ENCODE data around the gene KIAA1671. TPM values are rescaled to one million over a fixed set of nuclear protein-coding genes. Genes with fewer than 3 reads are reported as not detected.
"Not testable (repeated sequence)": the region's sequence is repeated elsewhere in the genome, so short reads cannot be mapped to it uniquely, and the experiment has no call there.

The KIAA1671 gene
- total RNA-seq, 1 donor from 2014 or later = 28.5 TPM

- peak; percentile 65 for DNase-seq (ENCODE audit: low spot score)
- Mint-ChIP-seq H3K9me3 (ENCODE audit: low read depth) (peaks cover 7% of the 10 kb centered on the region), H3K36me3 (ENCODE audit: low read depth) (peaks cover 41% of the 10 kb centered on the region), H3K27ac (ENCODE audit: unreplicated experiment) (no peak overlapping the region), H3K27me3 (ENCODE audit: low read depth) (no peaks in the 10 kb centered on the region), H3K4me3 (ENCODE audit: unreplicated experiment) (no peak overlapping the region), H3K4me1 (ENCODE audit: low read depth) (no peaks in the 10 kb centered on the region)
- no peak for TF ChIP-seq CTCF (IDR thresholded peaks at IDR 0.05)
These were observed 222.4 kb downstream of the KIAA1671 start for GRCh38 chr22:25174888-25175411.

- Mint-ChIP-seq H3K27me3 (ENCODE audit: low read depth) (no peaks in the 10 kb centered on the region), H3K27ac (ENCODE audit: unreplicated experiment) (no peak overlapping the region), H3K4me1 (ENCODE audit: low read depth) (no peaks in the 10 kb centered on the region), H3K36me3 (ENCODE audit: low read depth) (peaks cover 39% of the 10 kb centered on the region), H3K4me3 (ENCODE audit: unreplicated experiment) (no peak overlapping the region), H3K9me3 (ENCODE audit: low read depth) (peaks cover 8% of the 10 kb centered on the region)
- no peak for DNase-seq (ENCODE audit: low spot score)
- TF ChIP-seq CTCF (IDR thresholded peaks at IDR 0.05) = no peak
These were observed 223.7 kb downstream of the KIAA1671 start for GRCh38 chr22:25176175-25176574.

GRCh38 chr22:25176799-25177198 lies 224.3 kb downstream of the KIAA1671 start:
- Mint-ChIP-seq H3K36me3 (ENCODE audit: low read depth) (peaks cover 41% of the 10 kb centered on the region), H3K27me3 (ENCODE audit: low read depth) (no peaks in the 10 kb centered on the region), H3K4me1 (ENCODE audit: low read depth) (no peaks in the 10 kb centered on the region), H3K4me3 (ENCODE audit: unreplicated experiment) (no peak overlapping the region), H3K9me3 (ENCODE audit: low read depth) (peaks cover 8% of the 10 kb centered on the region), H3K27ac (ENCODE audit: unreplicated experiment) (no peak overlapping the region)
- no peak for DNase-seq (ENCODE audit: low spot score)
- TF ChIP-seq CTCF (IDR thresholded peaks at IDR 0.05) = no peak

GRCh38 chr22:25177226-25177625 lies 224.7 kb downstream of the KIAA1671 start:
- H3K9me3 Mint-ChIP-seq (ENCODE audit: low read depth) = peaks cover 8% of the 10 kb centered on the region
- no peak for TF ChIP-seq CTCF (IDR thresholded peaks at IDR 0.05)
- peaks cover 2% of the 10 kb centered on the region for H3K4me1 Mint-ChIP-seq (ENCODE audit: low read depth)
- no peak for DNase-seq (ENCODE audit: low spot score)
- H3K27ac Mint-ChIP-seq (ENCODE audit: unreplicated experiment) = no peak overlapping the region
- H3K27me3 Mint-ChIP-seq (ENCODE audit: low read depth) = no peaks in the 10 kb centered on the region
- H3K36me3 Mint-ChIP-seq (ENCODE audit: low read depth) = peaks cover 41% of the 10 kb centered on the region
- H3K4me3 Mint-ChIP-seq (ENCODE audit: unreplicated experiment) = no peak overlapping the region

GRCh38 chr22:25177895-25178294 lies 225.4 kb downstream of the KIAA1671 start:
- DNase-seq (ENCODE audit: low spot score) = peak; percentile 75
- H3K4me1 Mint-ChIP-seq (ENCODE audit: low read depth) = peaks cover 4% of the 10 kb centered on the region
- H3K27me3 Mint-ChIP-seq (ENCODE audit: low read depth) = no peaks in the 10 kb centered on the region
- no peak for TF ChIP-seq CTCF (IDR thresholded peaks at IDR 0.05)
- no peak overlapping the region for H3K27ac Mint-ChIP-seq (ENCODE audit: unreplicated experiment)
- peaks cover 41% of the 10 kb centered on the region for H3K36me3 Mint-ChIP-seq (ENCODE audit: low read depth)
- H3K4me3 Mint-ChIP-seq (ENCODE audit: unreplicated experiment) = no peak overlapping the region
- peaks cover 8% of the 10 kb centered on the region for H3K9me3 Mint-ChIP-seq (ENCODE audit: low read depth)

- DNase-seq (ENCODE audit: low spot score); H3K27ac Mint-ChIP-seq (ENCODE audit: unreplicated experiment); H3K9me3 Mint-ChIP-seq (ENCODE audit: low read depth); H3K27me3 Mint-ChIP-seq (ENCODE audit: low read depth); H3K4me1 Mint-ChIP-seq (ENCODE audit: low read depth); H3K4me3 Mint-ChIP-seq (ENCODE audit: unreplicated experiment): not testable (repeated sequence)
- H3K36me3 Mint-ChIP-seq (ENCODE audit: low read depth) = peaks cover 41% of the 10 kb centered on the region
These were observed 225.8 kb downstream of the KIAA1671 start for GRCh38 chr22:25178348-25178747.

- H3K36me3 Mint-ChIP-seq (ENCODE audit: low read depth) = peaks cover 45% of the 10 kb centered on the region
- not testable (repeated sequence) for DNase-seq (ENCODE audit: low spot score); H3K4me1 Mint-ChIP-seq (ENCODE audit: low read depth); H3K4me3 Mint-ChIP-seq (ENCODE audit: unreplicated experiment); H3K27me3 Mint-ChIP-seq (ENCODE audit: low read depth); H3K9me3 Mint-ChIP-seq (ENCODE audit: low read depth); H3K27ac Mint-ChIP-seq (ENCODE audit: unreplicated experiment)
These were observed 226.5 kb downstream of the KIAA1671 start for GRCh38 chr22:25178869-25179631.
